ENCODE data around the gene SMG9. TPM values are rescaled to one million over a fixed set of nuclear protein-coding genes. Genes with fewer than 3 reads are reported as not detected.

SMG9 gene
- polyA plus RNA-seq, 1 experiment = 9.2 TPM

DNA sequence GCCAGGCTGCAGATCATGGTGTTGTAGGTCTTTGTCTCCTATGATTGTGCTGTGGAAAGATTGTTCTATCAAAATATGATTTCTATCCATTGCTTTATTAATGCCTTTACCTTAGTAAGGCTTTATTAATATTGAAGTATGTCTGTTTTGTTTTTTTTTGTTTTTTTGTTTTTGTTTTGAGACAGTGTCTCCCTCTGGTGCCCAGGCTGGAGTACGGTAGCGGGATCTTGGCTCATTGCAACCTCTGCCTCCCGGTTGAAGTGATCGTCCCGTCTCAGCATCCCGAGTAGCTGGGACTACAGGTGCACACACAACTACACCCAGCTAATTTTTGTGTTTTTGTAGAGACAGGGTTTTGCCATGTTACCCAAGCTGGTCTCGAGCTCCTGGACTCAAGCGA is 31.2 kb downstream of the SMG9 start:
- Histone ChIP-seq H3K27me3 (ENCODE audit: control insufficient read depth, insufficient read depth, low read length) (no peaks in the 10 kb centered on the region), H3K9me3 (ENCODE audit: control insufficient read depth, insufficient read depth, low read length) (peaks cover 6% of the 10 kb centered on the region; the same call in 1 of the 2 replicates), H3K4me3 (ENCODE audit: low read depth, low read length) (no peak overlapping the region), H3K27ac (ENCODE audit: low read depth, low read length) (no peak overlapping the region)
- POLR2A ChIA-PET = interaction anchor here (1.7 kb wide), 1 partner anchor 55 kb away, joined by 3 read pairs; no protein-coding TSS in a partner anchor
- CTCF ChIA-PET = no interaction called here
- DNase-seq (ENCODE audit: low read depth, low spot score) = no peak
- peak; percentile 20 for TF ChIP-seq CTCF (IDR thresholded peaks at IDR 0.05; ENCODE audit: low read depth, low read length)

- no peak for TF ChIP-seq CTCF (IDR thresholded peaks at IDR 0.05; ENCODE audit: low read depth, low read length)
- ChIA-PET POLR2A (interaction anchor here (0.6 to 1.2 kb wide), 4 partner anchors 21 to 118 kb away, joined by 3 to 4 read pairs (median 4); partner anchors contain the start of gene PLAUR), CTCF (no interaction called here)
- no peak for DNase-seq (ENCODE audit: low read depth, low spot score)
- H3K4me3 ChIP-seq (ENCODE audit: low read depth, low read length) = no peak overlapping the region
- no peak overlapping the region for H3K27ac ChIP-seq (ENCODE audit: low read depth, low read length)
- H3K9me3 ChIP-seq (ENCODE audit: control insufficient read depth, insufficient read depth, low read length) = peaks cover 6% of the 10 kb centered on the region; the same call in 1 of the 2 replicates
- H3K27me3 ChIP-seq (ENCODE audit: control insufficient read depth, insufficient read depth, low read length) = no peaks in the 10 kb centered on the region
Measured at GRCh38 chr19:43721469-43722048, 33.2 kb downstream of the SMG9 start.

DNA sequence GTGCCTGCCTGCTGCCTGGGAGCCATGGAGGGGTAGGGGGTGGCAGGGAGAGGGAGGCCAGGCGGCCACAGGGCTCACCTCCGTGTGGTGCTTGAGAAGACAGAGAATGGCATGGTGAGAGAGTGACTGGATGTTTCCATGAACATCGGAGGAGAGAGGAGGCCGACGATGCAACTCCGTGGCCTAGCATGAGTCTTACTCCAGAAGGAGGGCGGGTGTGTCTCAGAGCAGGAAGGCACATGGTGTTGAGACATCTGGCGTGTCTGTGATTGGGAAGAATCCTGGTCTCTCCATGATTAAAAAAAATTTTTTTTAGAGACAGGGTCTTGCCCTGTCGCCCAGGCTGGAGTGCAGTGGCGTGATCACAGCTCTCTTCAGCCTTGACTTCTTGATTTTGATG is 33.8 kb downstream of the SMG9 start:
- H3K27ac ChIP-seq (ENCODE audit: low read depth, low read length) = no peak overlapping the region
- CTCF ChIA-PET = interaction anchor here (1.0 kb wide), 1 partner anchor 24 kb away, joined by 3 read pairs; no protein-coding TSS in a partner anchor
- peaks cover 6% of the 10 kb centered on the region; the same call in 1 of the 2 replicates for H3K9me3 ChIP-seq (ENCODE audit: control insufficient read depth, insufficient read depth, low read length)
- POLR2A ChIA-PET = interaction anchor here (0.6 to 1.2 kb wide), 2 partner anchors 51 to 71 kb away, joined by 4 read pairs; partner anchors contain the start of gene PLAUR
- no peak overlapping the region for H3K4me3 ChIP-seq (ENCODE audit: low read depth, low read length)
- H3K27me3 ChIP-seq (ENCODE audit: control insufficient read depth, insufficient read depth, low read length) = no peaks in the 10 kb centered on the region
- no peak for DNase-seq (ENCODE audit: low read depth, low spot score)
- TF ChIP-seq CTCF (IDR thresholded peaks at IDR 0.05; ENCODE audit: low read depth, low read length) = no peak

GRCh38 chr19:43719918-43720317 is 34.8 kb downstream of the SMG9 start:
- Histone ChIP-seq H3K4me3 (ENCODE audit: low read depth, low read length) (no peak overlapping the region), H3K27ac (ENCODE audit: low read depth, low read length) (no peak overlapping the region), H3K9me3 (ENCODE audit: control insufficient read depth, insufficient read depth, low read length) (peaks cover 6% of the 10 kb centered on the region; the same call in 1 of the 2 replicates), H3K27me3 (ENCODE audit: control insufficient read depth, insufficient read depth, low read length) (no peaks in the 10 kb centered on the region)
- CTCF ChIA-PET = interaction anchor here (1.0 kb wide), 1 partner anchor 25 kb away, joined by 3 read pairs; no protein-coding TSS in a partner anchor
- no peak for DNase-seq (ENCODE audit: low read depth, low spot score)
- POLR2A ChIA-PET = no interaction called here
- TF ChIP-seq CTCF (IDR thresholded peaks at IDR 0.05; ENCODE audit: low read depth, low read length) = no peak

DNA sequence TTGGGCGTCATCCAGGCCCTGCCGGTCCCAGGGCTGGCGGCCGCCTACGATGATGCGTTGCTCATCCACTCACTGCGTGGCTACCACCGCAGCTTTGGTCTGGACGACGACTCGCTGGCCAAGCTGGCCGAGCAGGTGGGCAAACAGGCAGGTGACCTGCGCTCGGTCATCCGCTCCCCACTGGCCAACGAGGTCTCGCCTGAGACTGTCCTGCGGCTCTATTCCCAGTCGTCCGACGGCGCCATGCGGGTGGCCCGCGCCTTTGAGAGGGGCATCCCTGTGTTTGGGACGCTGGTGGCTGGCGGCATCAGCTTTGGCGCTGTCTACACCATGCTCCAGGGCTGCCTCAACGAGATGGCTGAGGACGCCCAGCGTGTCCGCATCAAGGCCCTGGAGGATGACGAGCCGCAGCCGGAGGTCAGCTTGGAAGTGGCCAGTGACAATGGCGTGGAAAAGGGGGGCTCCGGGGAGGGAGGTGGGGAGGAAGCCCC is 35.3 kb downstream of the SMG9 start:
- Histone ChIP-seq H3K27me3 (ENCODE audit: control insufficient read depth, insufficient read depth, low read length) (no peaks in the 10 kb centered on the region), H3K9me3 (ENCODE audit: control insufficient read depth, insufficient read depth, low read length) (peaks cover 6% of the 10 kb centered on the region; the same call in 1 of the 2 replicates), H3K27ac (ENCODE audit: low read depth, low read length) (no peak overlapping the region), H3K4me3 (ENCODE audit: low read depth, low read length) (no peak overlapping the region)
- POLR2A ChIA-PET = no interaction called here
- TF ChIP-seq CTCF (IDR thresholded peaks at IDR 0.05; ENCODE audit: low read depth, low read length) = no peak
- no peak for DNase-seq (ENCODE audit: low read depth, low spot score)
- CTCF ChIA-PET = no interaction called here
